COLO668 (cell line): ENCODE results near the gene ANKRD2.
"Not testable (repeated sequence)": the region's sequence is repeated elsewhere in the genome, so short reads cannot be mapped to it uniquely, and the experiment has no call there.

Source experiments
- DNase-seq: peaks from one replicate; lab custom pipeline; 2025; ENCODE audit not compliant: unreplicated experiment; lab: John Stamatoyannopoulos, UW

The ANKRD2 gene

DNA sequence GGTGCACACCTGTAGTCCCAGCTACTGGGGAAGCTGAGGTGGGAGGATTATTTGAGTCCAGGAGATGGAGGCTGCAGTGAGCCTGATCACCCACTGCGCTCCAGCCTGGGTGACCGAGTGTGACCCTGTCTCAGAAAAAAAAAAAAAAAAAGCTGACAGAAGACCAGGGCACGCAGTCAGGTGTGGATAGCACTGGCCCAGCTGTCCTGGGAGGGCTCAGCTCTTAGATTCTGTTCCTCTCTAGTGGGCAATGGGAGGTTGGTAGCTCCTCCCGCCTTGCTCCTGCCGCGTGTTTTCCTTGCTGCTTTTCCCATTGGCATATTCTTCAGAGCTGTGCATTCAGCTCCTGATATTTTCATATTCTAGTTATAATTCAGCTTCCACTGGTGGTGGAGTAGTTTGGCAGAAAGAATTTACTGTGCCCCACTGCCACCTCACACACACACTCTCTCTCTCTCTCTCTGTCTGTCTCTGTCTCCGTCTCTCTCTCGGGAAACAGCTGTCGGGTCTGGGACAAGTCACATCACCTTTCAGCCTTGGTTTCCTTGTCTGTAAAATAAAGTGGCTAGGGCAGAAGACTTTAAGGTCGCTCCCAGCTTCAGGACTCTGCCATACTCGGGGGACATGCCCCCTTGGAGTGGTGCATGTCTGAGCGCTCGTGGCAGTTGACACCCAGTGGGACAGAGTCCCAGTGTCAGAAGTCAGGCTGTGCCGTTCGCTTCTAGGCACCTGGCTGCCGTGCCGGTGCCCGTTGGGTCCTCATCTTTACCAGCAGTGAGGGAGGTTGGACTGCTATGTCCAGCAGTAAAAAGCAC, 25.9 kb upstream of the ANKRD2 start:
- DNase-seq = no peak

- DNase-seq = no peak
Observed at GRCh38 chr10:97547271-97547600, 25.3 kb upstream of the ANKRD2 start.

GRCh38 chr10:97547962-97548361, 24.6 kb upstream of the ANKRD2 start:
- no peak for DNase-seq

- DNase-seq = no peak
Observed at GRCh38 chr10:97548828-97549455, 23.6 kb upstream of the ANKRD2 start.

GRCh38 chr10:97549587-97550322, 22.8 kb upstream of the ANKRD2 start:
- peak; percentile 4 for DNase-seq

GRCh38 chr10:97550336-97551149, 22.0 kb upstream of the ANKRD2 start:
- DNase-seq = no peak

GRCh38 chr10:97551271-97551670, 21.3 kb upstream of the ANKRD2 start:
- DNase-seq = no peak

DNA sequence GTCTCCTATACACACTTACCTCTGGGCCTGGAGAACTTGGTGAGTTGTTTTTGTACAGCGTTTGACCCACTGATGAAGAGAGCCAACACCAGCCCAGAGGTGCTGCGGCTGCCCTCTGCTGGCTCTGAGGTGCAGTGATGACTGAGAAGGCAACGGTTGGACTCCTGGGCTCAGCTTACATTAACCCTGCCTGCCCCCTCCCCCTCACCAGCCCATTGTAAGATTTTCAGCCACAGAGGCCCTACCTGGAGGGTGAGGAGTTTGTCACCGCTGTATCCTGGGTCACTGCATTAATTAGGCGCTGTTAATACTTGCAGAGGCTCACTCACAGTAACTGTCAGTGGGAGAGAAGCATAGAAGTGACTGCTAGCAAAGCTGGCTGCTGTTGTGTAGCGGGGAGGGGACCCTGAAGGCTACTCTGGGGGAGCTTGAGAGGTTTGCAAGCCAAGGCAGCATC, 19.0 kb upstream of the ANKRD2 start:
- DNase-seq = peak; percentile 33

DNA sequence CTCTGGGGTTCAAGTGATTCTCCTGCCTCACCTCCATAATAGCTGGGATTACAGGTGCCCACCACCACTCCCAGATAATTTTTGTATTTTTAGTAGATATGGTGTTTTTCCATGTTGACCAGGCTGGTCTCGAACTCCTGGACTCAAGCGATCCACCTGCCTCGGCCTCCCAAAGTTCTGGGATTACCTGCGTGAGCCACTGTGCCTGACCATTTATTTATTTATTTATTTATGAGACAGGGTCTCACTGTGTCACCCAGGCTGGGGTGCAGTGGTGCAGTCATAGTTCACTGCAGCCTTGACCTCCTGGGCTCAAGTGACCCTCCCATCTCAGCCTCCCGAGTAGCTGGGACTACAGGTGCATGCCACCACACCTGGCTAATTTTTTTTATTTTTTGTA, 18.2 kb upstream of the ANKRD2 start:
- not testable (repeated sequence) for DNase-seq

DNA sequence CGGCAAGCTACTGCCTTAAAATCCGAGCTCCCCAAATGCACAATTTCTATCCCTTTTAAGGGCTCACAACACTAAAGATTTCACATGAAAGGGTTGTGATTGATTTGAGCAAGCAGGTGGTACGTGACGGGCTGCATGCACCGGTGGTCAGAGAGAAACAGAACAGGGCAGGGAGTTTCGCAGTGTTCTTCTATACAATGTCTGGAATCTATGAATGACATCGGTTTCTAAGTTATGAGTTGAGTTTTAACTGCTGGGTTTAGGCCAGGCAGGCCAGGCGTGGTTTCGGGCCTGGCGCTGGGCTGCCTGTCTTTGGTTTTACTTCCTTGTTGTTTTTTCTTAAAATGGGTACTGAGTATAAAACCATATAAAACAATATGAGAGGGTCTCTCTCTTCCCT, 17.0 kb upstream of the ANKRD2 start:
- DNase-seq = not testable (repeated sequence)

DNA sequence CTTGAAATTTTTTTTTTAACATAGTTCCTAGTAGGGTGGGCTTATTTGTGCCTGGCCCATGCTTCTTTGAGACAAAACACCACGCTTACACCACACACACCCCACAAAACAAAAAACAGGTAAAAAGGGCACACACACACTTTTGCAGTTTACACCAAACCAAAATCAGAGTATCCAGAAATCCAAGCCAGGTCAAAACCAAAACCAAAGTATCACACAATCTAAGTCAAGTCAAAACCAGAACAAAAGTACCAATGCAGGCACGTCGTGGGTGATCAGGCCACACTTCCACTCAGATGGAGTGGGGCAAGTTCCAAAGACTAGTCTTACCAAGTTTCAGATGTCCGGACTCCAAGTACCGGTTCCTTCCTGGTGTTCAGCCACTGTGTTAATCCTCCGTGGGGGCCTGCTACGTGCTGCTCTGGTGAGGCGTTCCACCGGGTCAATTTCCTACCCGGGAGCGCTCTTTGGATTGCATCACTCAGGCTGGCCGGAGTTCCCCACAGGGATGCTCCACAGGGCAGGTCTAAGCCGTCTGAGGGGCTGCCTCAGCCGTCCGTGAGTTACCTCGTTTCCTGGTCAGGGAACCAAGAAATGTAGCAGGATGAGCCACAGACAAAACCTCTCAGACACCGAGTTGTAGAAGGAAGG, 11.7 kb upstream of the ANKRD2 start:
- not testable (repeated sequence) for DNase-seq

- DNase-seq = not testable (repeated sequence)
Observed at GRCh38 chr10:97561386-97562077, 11.0 kb upstream of the ANKRD2 start.

DNA sequence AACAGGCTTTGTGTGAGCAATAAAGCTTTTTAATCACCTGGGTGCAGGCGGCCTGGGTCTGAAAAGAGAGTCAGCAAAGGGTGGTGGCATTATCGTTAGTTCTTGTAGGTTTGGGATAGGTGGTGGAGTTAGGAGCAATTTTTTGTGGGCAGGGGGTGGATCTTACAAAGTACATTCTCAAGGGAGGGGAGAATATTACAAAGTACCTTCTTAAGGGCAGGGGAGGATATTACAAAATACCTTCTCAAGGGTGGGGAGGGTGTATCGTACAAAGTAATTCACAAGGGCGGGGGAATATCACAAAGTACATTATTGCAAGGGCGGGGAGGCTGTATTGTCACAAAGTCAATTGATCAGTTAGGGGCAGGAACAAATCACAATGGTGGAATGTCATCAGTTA, 10.2 kb upstream of the ANKRD2 start:
- DNase-seq = not testable (repeated sequence)

- DNase-seq = no peak
Observed at GRCh38 chr10:97563337-97563736, 9.2 kb upstream of the ANKRD2 start.

- DNase-seq = no peak
Observed at GRCh38 chr10:97564776-97565175, 7.8 kb upstream of the ANKRD2 start.

- no peak for DNase-seq
Observed at GRCh38 chr10:97566336-97566996, 6.1 kb upstream of the ANKRD2 start.

GRCh38 chr10:97567891-97568290, 4.7 kb upstream of the ANKRD2 start:
- no peak for DNase-seq

DNA sequence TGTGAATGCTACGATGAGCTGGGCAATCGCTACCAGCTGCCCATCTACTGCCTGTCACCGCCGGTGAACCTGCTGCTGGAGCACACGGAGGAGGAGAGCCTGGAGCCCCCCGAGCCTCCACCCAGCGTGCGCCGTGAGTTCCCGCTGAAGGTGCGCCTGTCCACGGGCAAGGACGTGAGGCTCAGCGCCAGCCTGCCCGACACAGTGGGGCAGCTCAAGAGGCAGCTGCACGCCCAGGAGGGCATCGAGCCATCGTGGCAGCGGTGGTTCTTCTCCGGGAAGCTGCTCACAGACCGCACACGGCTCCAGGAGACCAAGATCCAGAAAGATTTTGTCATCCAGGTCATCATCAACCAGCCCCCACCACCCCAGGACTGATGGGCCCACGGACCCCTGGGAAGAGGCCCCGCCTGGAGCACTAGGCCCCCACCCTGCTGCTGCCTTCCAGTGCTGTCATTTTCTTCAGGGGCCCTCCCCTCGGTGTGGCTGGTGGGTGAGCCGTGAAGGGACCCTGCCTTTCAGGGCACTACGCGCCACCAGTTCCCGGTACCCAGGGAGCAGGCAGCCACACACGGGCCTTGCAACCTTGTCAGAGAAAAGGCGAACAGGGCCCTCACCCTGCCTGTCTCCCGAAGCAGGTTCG, 2.3 kb upstream of the ANKRD2 start:
- no peak for DNase-seq
